HepG2 (cell line): Measurements from ENCODE around the gene WDR41. TPM values are rescaled to one million over a fixed set of nuclear protein-coding genes. Genes with fewer than 3 reads are reported as not detected.

Experiments used
- ATAC-seq: fragments of 200-7000 bp; cut with Tn5 transposase; 3 replicates; pipeline ENCODE4 v1.9.1; 2020; ENCODE audit warnings: mild to moderate bottlenecking, moderate library complexity
- BruUV-seq: library from RNA; stranded (reverse); fragments of 400-500 nt; replicated peaks from 2 replicates; lab custom pipeline; 2021; lab: Mats Ljungman, UMichigan
- CTCF ChIA-PET: fragments of 300-600 bp; formaldehyde crosslinking; extraction: SDS; loops from one replicate; lab custom pipeline; 2021; ENCODE audit warnings: low total read pairs, inconsistent platforms, low intra/inter-chr PET ratio; lab: Yijun Ruan, JAX
- POLR2A ChIA-PET: fragments of 350-600 bp; sonication (Branson Sonifier 250); formaldehyde crosslinking; loops from one replicate; lab custom pipeline; 2020; ENCODE audit warnings: antibody characterized with exemption, inconsistent platforms; lab: Yijun Ruan, JAX
- DNase-seq: peaks from one replicate; pipeline ENCODE4 v3.0.0-alpha.2; 2015; ENCODE audit warnings: low spot score
- FAIRE-seq: peaks from 3 replicates; lab custom pipeline; 2011; peaks lifted over from hg19 to GRCh38; lab: Jason Lieb, UNC
- H2AFZ ChIP-seq: one replicate; pipeline ENCODE4 v1.6.1; 2011; ENCODE audit warnings: low read length, inconsistent platforms
- H3K27ac ChIP-seq: fragments of 300-600 bp; 3 replicates; pipeline ENCODE4 v1.8.0; 2011; ENCODE audit warnings: mixed run types, mild to moderate bottlenecking, mixed read lengths, low read length, inconsistent platforms; ENCODE audit not compliant: insufficient read depth; ENCODE audit errors: extremely low read length
- H3K27me3 ChIP-seq, 2 experiments: fragments of 200-600 bp in 1 of 2; 2 replicates in 1 of 2; 3 replicates in 1 of 2; pipeline versions ENCODE4 v1.6.0 to v1.8.0; 2011; ENCODE audit warnings: low read length in 2 of 2, mild to moderate bottlenecking in 2 of 2, moderate library complexity in 2 of 2, inconsistent platforms in 1 of 2; ENCODE audit not compliant: insufficient read depth in 2 of 2, control insufficient read depth in 1 of 2
- H3K36me3 ChIP-seq, 2 experiments: fragments of 200-600 bp in 1 of 2; replicated peaks in 1 of 2; 2 replicates in 1 of 2; 3 replicates in 1 of 2; pipeline versions ENCODE4 v1.5.1 to v1.8.0; 2011; ENCODE audit warnings: low read length in 2 of 2, inconsistent platforms in 1 of 2; ENCODE audit not compliant: insufficient read depth in 2 of 2, control insufficient read depth in 1 of 2
- H3K4me1 ChIP-seq: 2 replicates; pipeline ENCODE4 v1.5.1; 2012; ENCODE audit warnings: low read length, inconsistent platforms; ENCODE audit not compliant: insufficient read depth
- H3K4me2 ChIP-seq: 2 replicates; pipeline ENCODE4 v1.6.0; 2011; ENCODE audit warnings: low read depth, low read length, inconsistent platforms
- H3K4me3 ChIP-seq, 3 experiments: fragments of 200-600 bp in 1 of 3; sonication (generic), shearing (Covaris generic) in 1 of 3; replicated peaks in 1 of 3; 2 replicates each; pipeline ENCODE4 v1.5.1; 2011 to 2016; ENCODE audit warnings: low read length in 3 of 3, inconsistent platforms in 2 of 3, low read depth in 2 of 3, mild to moderate bottlenecking in 2 of 3, control low read depth in 1 of 3, mixed read lengths in 1 of 3; ENCODE audit not compliant: insufficient read depth in 1 of 3
- H3K79me2 ChIP-seq: one replicate; pipeline ENCODE4 v1.6.1; 2011; ENCODE audit warnings: low read length, inconsistent platforms; ENCODE audit not compliant: insufficient read depth
- H3K9ac ChIP-seq: 2 replicates; pipeline ENCODE4 v1.6.0; 2011; ENCODE audit warnings: mild to moderate bottlenecking, low read depth, low read length, inconsistent platforms; ENCODE audit not compliant: insufficient read depth
- H3K9me3 ChIP-seq: 2 replicates; pipeline ENCODE4 v1.5.1; 2012; ENCODE audit warnings: mild to moderate bottlenecking, low read length
- H4K20me1 ChIP-seq: 2 replicates; pipeline ENCODE4 v1.6.0; 2011; ENCODE audit warnings: inconsistent platforms, mild to moderate bottlenecking, low read length, moderate library complexity; ENCODE audit not compliant: insufficient read depth
- MIER2 ChIP-seq: IDR thresholded peaks from 2 replicates; pipeline ENCODE4 v1.6.1; 2016; ENCODE audit warnings: missing biosample characterization, missing genetic modification reagents
- SIN3A ChIP-seq: IDR thresholded peaks from 2 replicates; pipeline ENCODE4 v1.6.1; 2011; ENCODE audit warnings: low read depth, mild to moderate bottlenecking, control low read depth, low read length, borderline replicate concordance
- SIX4 ChIP-seq: sonication (generic); formaldehyde crosslinking; IDR thresholded peaks from 2 replicates; pipeline ENCODE4 v1.4.0; 2020; ENCODE audit warnings: missing genetic modification reagents
- SP1 ChIP-seq, 2 experiments: fragments of 450-650 bp in 1 of 2; sonication (generic) in 1 of 2; formaldehyde crosslinking in 1 of 2; IDR thresholded peaks; 2 replicates each; pipeline versions ENCODE4 v1.4.0 to v1.6.1; 2016 to 2020; ENCODE audit warnings: missing genetic modification reagents in 1 of 2
- SSRP1 ChIP-seq: IDR thresholded peaks from 2 replicates; pipeline ENCODE4 v1.6.1; 2016; ENCODE audit warnings: control low read depth
- ZBTB7B ChIP-seq: sonication (generic); formaldehyde crosslinking; IDR thresholded peaks from 2 replicates; pipeline ENCODE4 v1.4.0; 2020; ENCODE audit warnings: missing genetic modification reagents
- ZNF101 ChIP-seq: sonication (generic); formaldehyde crosslinking; IDR thresholded peaks from 2 replicates; pipeline ENCODE4 v1.4.0; 2020; ENCODE audit warnings: mild to moderate bottlenecking, low read depth, missing genetic modification reagents, borderline replicate concordance
- ZNF205 ChIP-seq: IDR thresholded peaks from 2 replicates; pipeline ENCODE4 v1.6.1; 2018; ENCODE audit warnings: missing biosample characterization, missing genetic modification reagents
- ZNF264 ChIP-seq: sonication (generic); formaldehyde crosslinking; IDR thresholded peaks from 2 replicates; pipeline ENCODE4 v1.4.0; 2020; ENCODE audit warnings: missing genetic modification reagents
- ZNF83 ChIP-seq: sonication (generic); formaldehyde crosslinking; IDR thresholded peaks from 2 replicates; pipeline ENCODE4 v1.4.0; 2020; ENCODE audit warnings: missing genetic modification reagents, mild to moderate bottlenecking, borderline replicate concordance
- WGBS: methylation state at CpG from one replicate; pipeline ENCODE4 v1.1.6; 2017; ENCODE audit warnings: low lambda C conversion rate; 5-methylcytosine and 5-hydroxymethylcytosine counted together
- in situ Hi-C: cut with HindIII; loops from 2 replicates; pipeline ENCODE4 v1.10.0; 2017; ENCODE audit warnings: low pct_unique_long_range_greater_than_20kb; ENCODE audit not compliant: extremely low pct_ligation_motif_present
- intact Hi-C: fragments of 100-400 bp; cut with micrococcal nuclease; formaldehyde crosslinking; loops from one replicate; pipeline ENCODE4 v1.10.0; 2022; ENCODE audit not compliant: unreplicated experiment
- polyA plus RNA-seq, 8 experiments: library from polyadenylated mRNA; depleted of rRNA in 3 of 8; stranded (reverse) in 7 of 8; unstranded in 1 of 8; fragments of >200 nt; fragmentation: Illumina TruSeq in 4 of 8; extraction: Trizol in 4 of 8; gene quantifications; 2 replicates each; pipeline versions ENCODE4 v1.2.1 to v1.2.3, GENCODE V29; 2011 to 2016; ENCODE audit warnings: low read depth in 4 of 8, missing spikeins in 1 of 8, mixed read lengths in 1 of 8; ENCODE audit not compliant: insufficient read depth in 1 of 8
- total RNA-seq, 5 experiments: library from RNA; depleted of rRNA; stranded (reverse); fragments of >200 nt; fragmentation: Illumina TruSeq; extraction: Trizol; gene quantifications; 2 replicates each; pipeline ENCODE4 v1.2.3, GENCODE V29; 2016; ENCODE audit warnings: low read depth in 1 of 5
- TF ChIP-seq, protein P1 (sequence below): sonication (generic); formaldehyde crosslinking; conservative IDR thresholded peaks from 2 replicates; pipeline ENCODE4 v1.8.0; 2022; ENCODE audit warnings: missing genetic modification reagents
- TF ChIP-seq, protein P2 (sequence below): sonication (generic); formaldehyde crosslinking; IDR thresholded peaks from 2 replicates; pipeline ENCODE4 v1.8.1; 2022; ENCODE audit warnings: mild to moderate bottlenecking, missing genetic modification reagents
- TF ChIP-seq, protein P3 (sequence below): sonication (generic); formaldehyde crosslinking; IDR thresholded peaks from 2 replicates; pipeline ENCODE4 v1.5.1; 2020; ENCODE audit warnings: mild to moderate bottlenecking, moderate library complexity, missing genetic modification reagents
- TF ChIP-seq, protein P4 (sequence below): sonication (generic); formaldehyde crosslinking; IDR thresholded peaks from 2 replicates; pipeline ENCODE4 v1.5.0; 2020; ENCODE audit warnings: missing genetic modification reagents
- TF ChIP-seq, protein P5 (sequence below): sonication (generic); formaldehyde crosslinking; IDR thresholded peaks from 2 replicates; pipeline ENCODE4 v1.8.0; 2022; ENCODE audit warnings: mild to moderate bottlenecking, missing genetic modification reagents, moderate library complexity

Gene WDR41
- total and polyA plus RNA-seq, 2 of the 13 experiments (the other 11 are each of a cell fraction or from before 2014, with no cell fraction given): 18.9 to 39.3 TPM

DNA sequence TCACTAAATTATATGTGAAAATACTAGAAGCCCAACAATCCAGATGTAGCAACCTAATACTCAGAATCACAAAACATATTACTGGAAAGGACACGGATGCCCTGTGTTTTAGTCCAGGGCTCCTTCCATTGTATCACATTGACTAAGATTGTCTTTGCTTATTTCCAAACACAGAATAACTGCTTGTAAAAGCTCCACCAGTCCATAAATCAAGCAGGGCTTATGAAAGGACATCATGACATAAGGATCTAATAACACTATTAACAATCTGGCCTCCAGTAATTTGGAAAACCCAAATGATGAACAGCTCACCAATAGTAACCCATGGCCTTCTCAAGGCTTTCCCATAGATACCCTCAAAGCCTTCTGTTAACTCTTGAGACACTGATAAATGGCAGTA, 39.8 kb downstream of the WDR41 start:
- Histone ChIP-seq H3K4me2 (no peak overlapping the region), H3K9ac (no peak overlapping the region), H3K79me2 (no peaks in the 10 kb centered on the region), H3K9me3 (no peaks in the 10 kb centered on the region), H3K36me3 (peaks cover 0 to 10% of the 10 kb centered on the region in 2 experiments; a peak in 1 of 5 replicates), H3K4me1 (no peaks in the 10 kb centered on the region), H2AFZ (no peak overlapping the region), H3K27ac (no peak overlapping the region), H4K20me1 (no peaks in the 10 kb centered on the region), H3K27me3 (no peaks in the 10 kb centered on the region), H3K4me3 (no peak overlapping the region)
- no TSS peak for BruUV-seq
- ATAC-seq: no peak
- ChIA-PET POLR2A (no interaction called here), CTCF (no interaction called here)
- no peak for FAIRE-seq
- in situ Hi-C loops (no loop called here), intact Hi-C loops (no loop called here)
- DNase-seq: no peak
- WGBS: 100% methylated on average over 1 of the region's 1 CpG
- TF ChIP-seq MIER2 (no peak), ZNF264 (CRISPR knock-in tag) (no peak), SSRP1 (CRISPR knock-in tag) (no peak), ZBTB7B (CRISPR knock-in tag) (no peak), SIX4 (CRISPR knock-in tag) (no peak), ZNF205 (CRISPR knock-in tag) (no peak), ZNF101 (CRISPR knock-in tag) (no peak), ZNF83 (CRISPR knock-in tag) (no peak), SIN3A (no peak), SP1 (IDR thresholded peaks at IDR 0.05) (no peak), SP1 (CRISPR knock-in tag; IDR thresholded peaks at IDR 0.05) (no peak)
- TF ChIP-seq, protein P1, sequence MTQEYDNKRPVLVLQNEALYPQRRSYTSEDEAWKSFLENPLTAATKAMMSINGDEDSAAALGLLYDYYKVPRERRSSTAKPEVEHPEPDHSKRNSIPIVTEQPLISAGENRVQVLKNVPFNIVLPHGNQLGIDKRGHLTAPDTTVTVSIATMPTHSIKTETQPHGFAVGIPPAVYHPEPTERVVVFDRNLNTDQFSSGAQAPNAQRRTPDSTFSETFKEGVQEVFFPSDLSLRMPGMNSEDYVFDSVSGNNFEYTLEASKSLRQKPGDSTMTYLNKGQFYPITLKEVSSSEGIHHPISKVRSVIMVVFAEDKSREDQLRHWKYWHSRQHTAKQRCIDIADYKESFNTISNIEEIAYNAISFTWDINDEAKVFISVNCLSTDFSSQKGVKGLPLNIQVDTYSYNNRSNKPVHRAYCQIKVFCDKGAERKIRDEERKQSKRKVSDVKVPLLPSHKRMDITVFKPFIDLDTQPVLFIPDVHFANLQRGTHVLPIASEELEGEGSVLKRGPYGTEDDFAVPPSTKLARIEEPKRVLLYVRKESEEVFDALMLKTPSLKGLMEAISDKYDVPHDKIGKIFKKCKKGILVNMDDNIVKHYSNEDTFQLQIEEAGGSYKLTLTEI (CRISPR knock-in tag): no peak
- TF ChIP-seq, protein P2, sequence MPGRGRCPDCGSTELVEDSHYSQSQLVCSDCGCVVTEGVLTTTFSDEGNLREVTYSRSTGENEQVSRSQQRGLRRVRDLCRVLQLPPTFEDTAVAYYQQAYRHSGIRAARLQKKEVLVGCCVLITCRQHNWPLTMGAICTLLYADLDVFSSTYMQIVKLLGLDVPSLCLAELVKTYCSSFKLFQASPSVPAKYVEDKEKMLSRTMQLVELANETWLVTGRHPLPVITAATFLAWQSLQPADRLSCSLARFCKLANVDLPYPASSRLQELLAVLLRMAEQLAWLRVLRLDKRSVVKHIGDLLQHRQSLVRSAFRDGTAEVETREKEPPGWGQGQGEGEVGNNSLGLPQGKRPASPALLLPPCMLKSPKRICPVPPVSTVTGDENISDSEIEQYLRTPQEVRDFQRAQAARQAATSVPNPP (CRISPR knock-in tag): no peak
- TF ChIP-seq, protein P3, sequence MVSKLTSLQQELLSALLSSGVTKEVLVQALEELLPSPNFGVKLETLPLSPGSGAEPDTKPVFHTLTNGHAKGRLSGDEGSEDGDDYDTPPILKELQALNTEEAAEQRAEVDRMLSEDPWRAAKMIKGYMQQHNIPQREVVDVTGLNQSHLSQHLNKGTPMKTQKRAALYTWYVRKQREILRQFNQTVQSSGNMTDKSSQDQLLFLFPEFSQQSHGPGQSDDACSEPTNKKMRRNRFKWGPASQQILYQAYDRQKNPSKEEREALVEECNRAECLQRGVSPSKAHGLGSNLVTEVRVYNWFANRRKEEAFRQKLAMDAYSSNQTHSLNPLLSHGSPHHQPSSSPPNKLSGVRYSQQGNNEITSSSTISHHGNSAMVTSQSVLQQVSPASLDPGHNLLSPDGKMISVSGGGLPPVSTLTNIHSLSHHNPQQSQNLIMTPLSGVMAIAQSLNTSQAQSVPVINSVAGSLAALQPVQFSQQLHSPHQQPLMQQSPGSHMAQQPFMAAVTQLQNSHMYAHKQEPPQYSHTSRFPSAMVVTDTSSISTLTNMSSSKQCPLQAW (CRISPR knock-in tag): no peak
- TF ChIP-seq, protein P4, sequence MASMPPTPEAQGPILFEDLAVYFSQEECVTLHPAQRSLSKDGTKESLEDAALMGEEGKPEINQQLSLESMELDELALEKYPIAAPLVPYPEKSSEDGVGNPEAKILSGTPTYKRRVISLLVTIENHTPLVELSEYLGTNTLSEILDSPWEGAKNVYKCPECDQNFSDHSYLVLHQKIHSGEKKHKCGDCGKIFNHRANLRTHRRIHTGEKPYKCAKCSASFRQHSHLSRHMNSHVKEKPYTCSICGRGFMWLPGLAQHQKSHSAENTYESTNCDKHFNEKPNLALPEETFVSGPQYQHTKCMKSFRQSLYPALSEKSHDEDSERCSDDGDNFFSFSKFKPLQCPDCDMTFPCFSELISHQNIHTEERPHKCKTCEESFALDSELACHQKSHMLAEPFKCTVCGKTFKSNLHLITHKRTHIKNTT (CRISPR knock-in tag): no peak
- TF ChIP-seq, protein P5, sequence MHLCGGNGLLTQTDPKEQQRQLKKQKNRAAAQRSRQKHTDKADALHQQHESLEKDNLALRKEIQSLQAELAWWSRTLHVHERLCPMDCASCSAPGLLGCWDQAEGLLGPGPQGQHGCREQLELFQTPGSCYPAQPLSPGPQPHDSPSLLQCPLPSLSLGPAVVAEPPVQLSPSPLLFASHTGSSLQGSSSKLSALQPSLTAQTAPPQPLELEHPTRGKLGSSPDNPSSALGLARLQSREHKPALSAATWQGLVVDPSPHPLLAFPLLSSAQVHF: no peak
